ENCODE measurements around the gene TBXAS1. TPM values are rescaled to one million over a fixed set of nuclear protein-coding genes. Genes with fewer than 3 reads are reported as not detected.

The TBXAS1 gene
- total and polyA plus RNA-seq, 2 experiments from 2014 or later = 1.3 TPM; not detected in 1

DNA sequence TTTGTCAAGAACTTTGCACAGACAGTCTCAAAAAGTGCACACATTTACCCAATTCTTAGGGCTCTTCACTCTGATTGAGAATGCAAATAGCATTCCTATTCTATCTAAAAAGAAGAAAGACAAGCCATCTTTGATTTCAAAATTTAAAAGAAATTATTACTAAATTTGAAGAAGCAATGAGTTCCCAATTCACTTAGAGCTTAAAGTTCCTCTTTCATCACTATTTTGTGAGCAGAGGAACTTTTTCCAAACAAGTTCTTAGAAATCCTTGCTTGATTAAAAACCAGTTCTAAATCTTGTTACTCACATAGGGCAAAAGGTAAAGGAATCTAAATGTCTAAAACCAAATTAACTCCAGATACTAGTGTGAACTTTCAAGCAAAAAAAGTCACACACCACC lies 56.4 kb downstream of the TBXAS1 start:
- TF ChIP-seq POLR2AphosphoS5 (IDR thresholded peaks at IDR 0.05; ENCODE audit: low read depth) (no peak), NANOG (IDR thresholded peaks at IDR 0.05; ENCODE audit: borderline replicate concordance) (no peak), EZH2phosphoT487 (IDR thresholded peaks at IDR 0.05; ENCODE audit: unreplicated experiment) (no peak), STAT1 (IDR thresholded peaks at IDR 0.05; ENCODE audit: unreplicated experiment) (no peak), ZNF114 (CRISPR knock-in tag; IDR thresholded peaks at IDR 0.05) (no peak), EZH2 (IDR thresholded peaks at IDR 0.05; ENCODE audit: low read depth, unreplicated experiment) (no peak), CREB1 (CRISPR knock-in tag; IDR thresholded peaks at IDR 0.05; ENCODE audit: low read depth) (no peak), JUNB (IDR thresholded peaks at IDR 0.05; ENCODE audit: unreplicated experiment) (no peak), ZNF331 (CRISPR knock-in tag; IDR thresholded peaks at IDR 0.05; ENCODE audit: low read depth) (no peak)
- TF ChIP-seq, protein P1, sequence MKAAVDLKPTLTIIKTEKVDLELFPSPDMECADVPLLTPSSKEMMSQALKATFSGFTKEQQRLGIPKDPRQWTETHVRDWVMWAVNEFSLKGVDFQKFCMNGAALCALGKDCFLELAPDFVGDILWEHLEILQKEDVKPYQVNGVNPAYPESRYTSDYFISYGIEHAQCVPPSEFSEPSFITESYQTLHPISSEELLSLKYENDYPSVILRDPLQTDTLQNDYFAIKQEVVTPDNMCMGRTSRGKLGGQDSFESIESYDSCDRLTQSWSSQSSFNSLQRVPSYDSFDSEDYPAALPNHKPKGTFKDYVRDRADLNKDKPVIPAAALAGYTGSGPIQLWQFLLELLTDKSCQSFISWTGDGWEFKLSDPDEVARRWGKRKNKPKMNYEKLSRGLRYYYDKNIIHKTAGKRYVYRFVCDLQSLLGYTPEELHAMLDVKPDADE (IDR thresholded peaks at IDR 0.05) = no peak
- TF ChIP-seq, protein P2, sequence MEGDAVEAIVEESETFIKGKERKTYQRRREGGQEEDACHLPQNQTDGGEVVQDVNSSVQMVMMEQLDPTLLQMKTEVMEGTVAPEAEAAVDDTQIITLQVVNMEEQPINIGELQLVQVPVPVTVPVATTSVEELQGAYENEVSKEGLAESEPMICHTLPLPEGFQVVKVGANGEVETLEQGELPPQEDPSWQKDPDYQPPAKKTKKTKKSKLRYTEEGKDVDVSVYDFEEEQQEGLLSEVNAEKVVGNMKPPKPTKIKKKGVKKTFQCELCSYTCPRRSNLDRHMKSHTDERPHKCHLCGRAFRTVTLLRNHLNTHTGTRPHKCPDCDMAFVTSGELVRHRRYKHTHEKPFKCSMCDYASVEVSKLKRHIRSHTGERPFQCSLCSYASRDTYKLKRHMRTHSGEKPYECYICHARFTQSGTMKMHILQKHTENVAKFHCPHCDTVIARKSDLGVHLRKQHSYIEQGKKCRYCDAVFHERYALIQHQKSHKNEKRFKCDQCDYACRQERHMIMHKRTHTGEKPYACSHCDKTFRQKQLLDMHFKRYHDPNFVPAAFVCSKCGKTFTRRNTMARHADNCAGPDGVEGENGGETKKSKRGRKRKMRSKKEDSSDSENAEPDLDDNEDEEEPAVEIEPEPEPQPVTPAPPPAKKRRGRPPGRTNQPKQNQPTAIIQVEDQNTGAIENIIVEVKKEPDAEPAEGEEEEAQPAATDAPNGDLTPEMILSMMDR (conservative IDR thresholded peaks at IDR 0.05; ENCODE audit: low read depth in 2 of 2) = no peak
- H3K9me3 Mint-ChIP-seq = no peaks in the 10 kb centered on the region; the same call in 2 of the 3 replicates
- Histone ChIP-seq H3K4me3 (no peak overlapping the region), H3K36me3 (ENCODE audit: insufficient read depth) (no peaks in the 10 kb centered on the region), H3K9me2 (ENCODE audit: insufficient read depth) (peaks cover 9% of the 10 kb centered on the region), H3K79me2 (replicated peaks; ENCODE audit: insufficient read depth) (no peaks in the 10 kb centered on the region), H3F3A (replicated peaks; ENCODE audit: low read depth) (no peaks in the 10 kb centered on the region), H4K20me1 (replicated peaks; ENCODE audit: insufficient read depth) (no peaks in the 10 kb centered on the region), H3K4me1 (ENCODE audit: insufficient read depth) (no peaks in the 10 kb centered on the region), H3K27ac (ENCODE audit: low read depth) (no peak overlapping the region), H2AFZ (no peak overlapping the region), H3K27me3 (ENCODE audit: insufficient read depth) (no peaks in the 10 kb centered on the region), H3K4me2 (no peak overlapping the region)
- H3K4me3 Mint-ChIP-seq = no peak overlapping the region
- no peak overlapping the region for H3K27ac Mint-ChIP-seq
- DNase-seq (ENCODE audit: low spot score) = no peak
- peaks cover 5% of the 10 kb centered on the region for H3K27me3 Mint-ChIP-seq (ENCODE audit: insufficient read depth, low read depth, poor library complexity)
- no peak for ATAC-seq
- H3K4me1 Mint-ChIP-seq = no peaks in the 10 kb centered on the region
- H3K36me3 Mint-ChIP-seq (ENCODE audit: low read depth) = no peaks in the 10 kb centered on the region; the same call in 2 of the 3 replicates

DNA sequence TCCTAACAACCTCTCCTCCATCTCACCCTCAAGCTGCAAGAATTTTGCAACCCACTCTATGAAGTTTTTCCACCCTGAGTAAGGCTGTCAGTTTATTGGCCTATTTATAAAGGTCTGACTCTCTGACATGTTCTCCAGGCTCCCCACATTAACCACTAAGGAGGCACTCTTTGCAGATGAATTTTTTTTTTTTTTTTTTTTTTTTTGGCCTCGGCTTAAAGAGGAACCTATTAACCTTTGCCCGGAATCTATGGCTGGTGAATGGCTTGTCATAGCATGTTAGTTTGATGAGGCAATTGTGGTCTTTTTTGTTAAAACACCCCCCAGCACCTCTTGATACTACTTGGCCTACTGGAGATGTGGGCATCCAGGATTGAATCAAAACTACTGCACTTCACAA lies 57.1 kb downstream of the TBXAS1 start:
- ATAC-seq (no peak), DNase-seq (ENCODE audit: low spot score) (no peak)
- Histone ChIP-seq H3K4me1 (ENCODE audit: insufficient read depth) (no peaks in the 10 kb centered on the region), H3K9me2 (ENCODE audit: insufficient read depth) (peaks cover 9% of the 10 kb centered on the region), H2AFZ (no peak overlapping the region), H3K27ac (ENCODE audit: low read depth) (no peak overlapping the region), H3K27me3 (ENCODE audit: insufficient read depth) (no peaks in the 10 kb centered on the region), H3K4me3 (no peak overlapping the region), H3K36me3 (ENCODE audit: insufficient read depth) (no peaks in the 10 kb centered on the region), H3K79me2 (replicated peaks; ENCODE audit: insufficient read depth) (no peaks in the 10 kb centered on the region), H3F3A (replicated peaks; ENCODE audit: low read depth) (no peaks in the 10 kb centered on the region), H4K20me1 (replicated peaks; ENCODE audit: insufficient read depth) (no peaks in the 10 kb centered on the region), H3K4me2 (no peak overlapping the region)
- H3K36me3 Mint-ChIP-seq (ENCODE audit: low read depth) = no peaks in the 10 kb centered on the region; the same call in 2 of the 3 replicates
- H3K9me3 Mint-ChIP-seq = no peaks in the 10 kb centered on the region; the same call in 2 of the 3 replicates
- no peak overlapping the region for H3K27ac Mint-ChIP-seq
- H3K27me3 Mint-ChIP-seq (ENCODE audit: insufficient read depth, low read depth, poor library complexity) = peaks cover 5% of the 10 kb centered on the region
- no peaks in the 10 kb centered on the region for H3K4me1 Mint-ChIP-seq
- no peak overlapping the region for H3K4me3 Mint-ChIP-seq
- TF ChIP-seq JUNB (IDR thresholded peaks at IDR 0.05; ENCODE audit: unreplicated experiment) (no peak), STAT1 (IDR thresholded peaks at IDR 0.05; ENCODE audit: unreplicated experiment) (no peak), NANOG (IDR thresholded peaks at IDR 0.05; ENCODE audit: borderline replicate concordance) (no peak), EZH2phosphoT487 (IDR thresholded peaks at IDR 0.05; ENCODE audit: unreplicated experiment) (no peak), ZNF114 (CRISPR knock-in tag; IDR thresholded peaks at IDR 0.05) (no peak)
- TF ChIP-seq, protein P3, sequence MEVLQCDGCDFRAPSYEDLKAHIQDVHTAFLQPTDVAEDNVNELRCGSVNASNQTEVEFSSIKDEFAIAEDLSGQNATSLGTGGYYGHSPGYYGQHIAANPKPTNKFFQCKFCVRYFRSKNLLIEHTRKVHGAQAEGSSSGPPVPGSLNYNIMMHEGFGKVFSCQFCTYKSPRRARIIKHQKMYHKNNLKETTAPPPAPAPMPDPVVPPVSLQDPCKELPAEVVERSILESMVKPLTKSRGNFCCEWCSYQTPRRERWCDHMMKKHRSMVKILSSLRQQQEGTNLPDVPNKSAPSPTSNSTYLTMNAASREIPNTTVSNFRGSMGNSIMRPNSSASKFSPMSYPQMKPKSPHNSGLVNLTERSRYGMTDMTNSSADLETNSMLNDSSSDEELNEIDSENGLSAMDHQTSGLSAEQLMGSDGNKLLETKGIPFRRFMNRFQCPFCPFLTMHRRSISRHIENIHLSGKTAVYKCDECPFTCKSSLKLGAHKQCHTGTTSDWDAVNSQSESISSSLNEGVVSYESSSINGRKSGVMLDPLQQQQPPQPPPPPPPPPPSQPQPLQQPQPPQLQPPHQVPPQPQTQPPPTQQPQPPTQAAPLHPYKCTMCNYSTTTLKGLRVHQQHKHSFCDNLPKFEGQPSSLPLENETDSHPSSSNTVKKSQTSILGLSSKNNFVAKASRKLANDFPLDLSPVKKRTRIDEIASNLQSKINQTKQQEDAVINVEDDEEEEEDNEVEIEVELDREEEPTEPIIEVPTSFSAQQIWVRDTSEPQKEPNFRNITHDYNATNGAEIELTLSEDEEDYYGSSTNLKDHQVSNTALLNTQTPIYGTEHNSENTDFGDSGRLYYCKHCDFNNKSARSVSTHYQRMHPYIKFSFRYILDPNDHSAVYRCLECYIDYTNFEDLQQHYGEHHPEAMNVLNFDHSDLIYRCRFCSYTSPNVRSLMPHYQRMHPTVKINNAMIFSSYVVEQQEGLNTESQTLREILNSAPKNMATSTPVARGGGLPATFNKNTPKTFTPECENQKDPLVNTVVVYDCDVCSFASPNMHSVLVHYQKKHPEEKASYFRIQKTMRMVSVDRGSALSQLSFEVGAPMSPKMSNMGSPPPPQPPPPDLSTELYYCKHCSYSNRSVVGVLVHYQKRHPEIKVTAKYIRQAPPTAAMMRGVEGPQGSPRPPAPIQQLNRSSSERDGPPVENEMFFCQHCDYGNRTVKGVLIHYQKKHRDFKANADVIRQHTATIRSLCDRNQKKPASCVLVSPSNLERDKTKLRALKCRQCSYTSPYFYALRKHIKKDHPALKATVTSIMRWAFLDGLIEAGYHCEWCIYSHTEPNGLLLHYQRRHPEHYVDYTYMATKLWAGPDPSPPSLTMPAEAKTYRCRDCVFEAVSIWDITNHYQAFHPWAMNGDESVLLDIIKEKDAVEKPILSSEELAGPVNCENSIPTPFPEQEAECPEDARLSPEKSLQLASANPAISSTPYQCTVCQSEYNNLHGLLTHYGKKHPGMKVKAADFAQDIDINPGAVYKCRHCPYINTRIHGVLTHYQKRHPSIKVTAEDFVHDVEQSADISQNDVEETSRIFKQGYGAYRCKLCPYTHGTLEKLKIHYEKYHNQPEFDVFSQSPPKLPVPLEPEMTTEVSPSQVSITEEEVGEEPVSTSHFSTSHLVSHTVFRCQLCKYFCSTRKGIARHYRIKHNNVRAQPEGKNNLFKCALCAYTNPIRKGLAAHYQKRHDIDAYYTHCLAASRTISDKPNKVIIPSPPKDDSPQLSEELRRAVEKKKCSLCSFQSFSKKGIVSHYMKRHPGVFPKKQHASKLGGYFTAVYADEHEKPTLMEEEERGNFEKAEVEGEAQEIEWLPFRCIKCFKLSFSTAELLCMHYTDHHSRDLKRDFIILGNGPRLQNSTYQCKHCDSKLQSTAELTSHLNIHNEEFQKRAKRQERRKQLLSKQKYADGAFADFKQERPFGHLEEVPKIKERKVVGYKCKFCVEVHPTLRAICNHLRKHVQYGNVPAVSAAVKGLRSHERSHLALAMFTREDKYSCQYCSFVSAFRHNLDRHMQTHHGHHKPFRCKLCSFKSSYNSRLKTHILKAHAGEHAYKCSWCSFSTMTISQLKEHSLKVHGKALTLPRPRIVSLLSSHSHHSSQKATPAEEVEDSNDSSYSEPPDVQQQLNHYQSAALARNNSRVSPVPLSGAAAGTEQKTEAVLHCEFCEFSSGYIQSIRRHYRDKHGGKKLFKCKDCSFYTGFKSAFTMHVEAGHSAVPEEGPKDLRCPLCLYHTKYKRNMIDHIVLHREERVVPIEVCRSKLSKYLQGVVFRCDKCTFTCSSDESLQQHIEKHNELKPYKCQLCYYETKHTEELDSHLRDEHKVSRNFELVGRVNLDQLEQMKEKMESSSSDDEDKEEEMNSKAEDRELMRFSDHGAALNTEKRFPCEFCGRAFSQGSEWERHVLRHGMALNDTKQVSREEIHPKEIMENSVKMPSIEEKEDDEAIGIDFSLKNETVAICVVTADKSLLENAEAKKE (CRISPR knock-in tag; IDR thresholded peaks at IDR 0.05) = no peak
- TF ChIP-seq, protein P1 (IDR thresholded peaks at IDR 0.05) = no peak
